HepG2 (cell line): ENCODE measurements around the gene ZNF77. TPM values are rescaled to one million over a fixed set of nuclear protein-coding genes. Genes with fewer than 3 reads are reported as not detected.

Experiments
- ARID3A ChIP-seq: IDR thresholded peaks from 2 replicates; pipeline ENCODE4 v1.6.1; 2012; ENCODE audit warnings: low read depth, low read length, improper control_type of control experiment
- ATF7-NPFF ChIP-seq: sonication (generic); formaldehyde crosslinking; IDR thresholded peaks from 2 replicates; pipeline ENCODE4 v1.8.1; 2023; ENCODE audit warnings: mild to moderate bottlenecking, low read depth, missing genetic modification reagents, moderate library complexity
- HINFP ChIP-seq: sonication (generic); formaldehyde crosslinking; IDR thresholded peaks from 2 replicates; pipeline ENCODE4 v1.4.0; 2020; ENCODE audit warnings: low read depth, mild to moderate bottlenecking, missing genetic modification reagents
- KDM5B ChIP-seq: sonication (generic); formaldehyde crosslinking; IDR thresholded peaks from 2 replicates; pipeline ENCODE4 v1.4.0; 2020; ENCODE audit warnings: missing genetic modification reagents, mild to moderate bottlenecking, borderline replicate concordance
- MED13 ChIP-seq: sonication (generic); formaldehyde crosslinking; IDR thresholded peaks from 2 replicates; pipeline ENCODE4 v1.5.0; 2020; ENCODE audit warnings: missing genetic modification reagents
- REPIN1 ChIP-seq: sonication (generic); formaldehyde crosslinking; IDR thresholded peaks from 2 replicates; pipeline ENCODE4 v1.8.0; 2022; ENCODE audit warnings: missing genetic modification reagents, low read depth, mild to moderate bottlenecking, borderline replicate concordance
- SMAD9 ChIP-seq: sonication (generic); formaldehyde crosslinking; IDR thresholded peaks from 2 replicates; pipeline ENCODE4 v1.5.1; 2020; ENCODE audit warnings: mild to moderate bottlenecking, missing genetic modification reagents
- SMARCE1 ChIP-seq: fragments of 450-650 bp; IDR thresholded peaks from 2 replicates; pipeline ENCODE4 v1.6.1; 2017; ENCODE audit warnings: borderline replicate concordance
- SMC3 ChIP-seq: IDR thresholded peaks from 2 replicates; pipeline ENCODE4 v1.6.1; 2011; ENCODE audit warnings: low read length, improper control_type of control experiment
- SP4 ChIP-seq: sonication (generic); formaldehyde crosslinking; IDR thresholded peaks from 2 replicates; pipeline ENCODE4 v1.8.1; 2023; ENCODE audit warnings: mild to moderate bottlenecking, missing genetic modification reagents
- SRY ChIP-seq: sonication (generic); formaldehyde crosslinking; IDR thresholded peaks from 2 replicates; pipeline ENCODE4 v1.8.0; 2022; ENCODE audit warnings: mild to moderate bottlenecking, missing genetic modification reagents
- YEATS4 ChIP-seq: sonication (generic); formaldehyde crosslinking; IDR thresholded peaks from 2 replicates; pipeline ENCODE4 v1.4.0; 2020; ENCODE audit warnings: missing genetic modification reagents, borderline replicate concordance
- ZBTB21 ChIP-seq: sonication (generic); formaldehyde crosslinking; IDR thresholded peaks from 2 replicates; pipeline ENCODE4 v1.4.0; 2020; ENCODE audit warnings: missing genetic modification reagents
- ZBTB38 ChIP-seq: sonication (generic); formaldehyde crosslinking; IDR thresholded peaks from 2 replicates; pipeline ENCODE4 v1.5.1; 2020; ENCODE audit warnings: mild to moderate bottlenecking, missing genetic modification reagents
- ZBTB49 ChIP-seq: sonication (generic); formaldehyde crosslinking; IDR thresholded peaks from 2 replicates; pipeline ENCODE4 v1.4.0; 2020; ENCODE audit warnings: missing genetic modification reagents, borderline replicate concordance
- ZNF121 ChIP-seq: sonication (generic); formaldehyde crosslinking; IDR thresholded peaks from 2 replicates; pipeline ENCODE4 v1.5.0; 2020; ENCODE audit warnings: mild to moderate bottlenecking, missing genetic modification reagents
- ZNF224 ChIP-seq: sonication (generic); formaldehyde crosslinking; IDR thresholded peaks from 2 replicates; pipeline ENCODE4 v1.5.0; 2020; ENCODE audit warnings: mild to moderate bottlenecking, missing genetic modification reagents
- ZNF615 ChIP-seq: sonication (generic); formaldehyde crosslinking; IDR thresholded peaks from 2 replicates; pipeline ENCODE4 v1.5.0; 2020; ENCODE audit warnings: mild to moderate bottlenecking, missing genetic modification reagents, borderline replicate concordance
- ZNF800 ChIP-seq: sonication (generic); formaldehyde crosslinking; IDR thresholded peaks from 2 replicates; pipeline ENCODE4 v1.4.0; 2020; ENCODE audit warnings: missing genetic modification reagents
- ZSCAN12 ChIP-seq: sonication (generic); formaldehyde crosslinking; IDR thresholded peaks from 2 replicates; pipeline ENCODE4 v1.9.0; 2021; ENCODE audit warnings: mild to moderate bottlenecking, missing genetic modification reagents
- ZSCAN25 ChIP-seq: sonication (generic); formaldehyde crosslinking; IDR thresholded peaks from 2 replicates; pipeline ENCODE4 v1.8.0; 2022; ENCODE audit warnings: mild to moderate bottlenecking, missing genetic modification reagents
- polyA plus RNA-seq, 8 experiments: library from polyadenylated mRNA; depleted of rRNA in 3 of 8; stranded (reverse) in 7 of 8; unstranded in 1 of 8; fragments of >200 nt; fragmentation: Illumina TruSeq in 4 of 8; extraction: Trizol in 4 of 8; gene quantifications; 2 replicates each; pipeline versions ENCODE4 v1.2.1 to v1.2.3, GENCODE V29; 2011 to 2016; ENCODE audit warnings: low read depth in 4 of 8, missing spikeins in 1 of 8, mixed read lengths in 1 of 8; ENCODE audit not compliant: insufficient read depth in 1 of 8
- total RNA-seq, 5 experiments: library from RNA; depleted of rRNA; stranded (reverse); fragments of >200 nt; fragmentation: Illumina TruSeq; extraction: Trizol; gene quantifications; 2 replicates each; pipeline ENCODE4 v1.2.3, GENCODE V29; 2016; ENCODE audit warnings: low read depth in 1 of 5

The ZNF77 gene
- total and polyA plus RNA-seq, 2 of the 13 experiments (the other 11 are each of a cell fraction or from before 2014, with no cell fraction given): 7.1 to 11.5 TPM

GRCh38 chr19:2900296-2901252 is 44.2 kb downstream of the ZNF77 start, which contains the start of gene ZNF57 (continued):
- TF ChIP-seq ZNF800: no peak
- no peak for TF ChIP-seq ZBTB49
- TF ChIP-seq SMARCE1: no peak
- TF ChIP-seq ZBTB21: no peak
- TF ChIP-seq REPIN1 (CRISPR knock-in tag): peak; percentile 60; the same call in 1 of the 2 replicates
- peak; percentile 78 for TF ChIP-seq ATF7-NPFF (CRISPR knock-in tag)
- TF ChIP-seq KDM5B (CRISPR knock-in tag): peak; percentile 34; the same call in 1 of the 2 replicates
- TF ChIP-seq YEATS4: 0 out of 2 replicates have a peak, but pooled peaks have one; percentile 45
- peak; percentile 86 for TF ChIP-seq SRY
- TF ChIP-seq SP4 (CRISPR knock-in tag): peak; percentile 99
- TF ChIP-seq ZSCAN12: no peak
- TF ChIP-seq ZNF121 (CRISPR knock-in tag): no peak; the same call in 1 of the 2 replicates
- 0 out of 2 replicates have a peak, but pooled peaks have one; percentile 42 for TF ChIP-seq ZSCAN25 (CRISPR knock-in tag)
- peak; percentile 81 for TF ChIP-seq HINFP (CRISPR knock-in tag)
- no peak for TF ChIP-seq ARID3A
- no peak for TF ChIP-seq ZNF615 (CRISPR knock-in tag)
- peak; percentile 63; the same call in 1 of the 2 replicates for TF ChIP-seq ZBTB38 (CRISPR knock-in tag)
- TF ChIP-seq SMC3: no peak
- TF ChIP-seq MED13: 0 out of 2 replicates have a peak, but pooled peaks have one; percentile 28
- TF ChIP-seq SMAD9 (CRISPR knock-in tag): 0 out of 2 replicates have a peak, but pooled peaks have one; percentile 28
- TF ChIP-seq ZNF224 (CRISPR knock-in tag): peak; percentile 52; the same call in 1 of the 2 replicates
